HEK293 (cell line): ENCODE measurements around the gene PKP4.
A peak's percentile ranks its signal among the peaks of the same experiment; 100 is the strongest.

Source experiments
- BCL11A ChIP-seq: fragments of 450-650 bp; formaldehyde crosslinking; IDR thresholded peaks from 2 replicates; pipeline ENCODE4 v1.5.1; 2016; ENCODE audit warnings: low read depth, missing biosample characterization, missing genetic modification characterization
- KLF16 ChIP-seq: fragments of 450-650 bp; formaldehyde crosslinking; IDR thresholded peaks from 2 replicates; pipeline ENCODE4 v1.5.1; 2017; ENCODE audit warnings: missing biosample characterization, missing genetic modification characterization
- ZNF121 ChIP-seq: fragments of 450-650 bp; formaldehyde crosslinking; IDR thresholded peaks from 2 replicates; pipeline ENCODE4 v1.5.1; 2016; ENCODE audit warnings: missing biosample characterization, missing genetic modification characterization
- ZNF146 ChIP-seq: fragments of 450-650 bp; formaldehyde crosslinking; IDR thresholded peaks from 2 replicates; pipeline ENCODE4 v1.5.1; 2016; ENCODE audit warnings: missing biosample characterization, missing genetic modification characterization
- ZNF16 ChIP-seq: fragments of 450-650 bp; formaldehyde crosslinking; IDR thresholded peaks from 2 replicates; pipeline ENCODE4 v1.5.1; 2016; ENCODE audit warnings: low read depth, missing biosample characterization, missing genetic modification characterization
- ZNF174 ChIP-seq: fragments of 450-650 bp; formaldehyde crosslinking; IDR thresholded peaks from 2 replicates; pipeline ENCODE4 v1.5.0; 2017; ENCODE audit warnings: missing biosample characterization, mild to moderate bottlenecking, missing genetic modification characterization
- ZNF2 ChIP-seq: fragments of 450-650 bp; formaldehyde crosslinking; IDR thresholded peaks from 2 replicates; pipeline ENCODE4 v1.5.1; 2016; ENCODE audit warnings: missing biosample characterization, missing genetic modification characterization
- ZNF239 ChIP-seq: fragments of 450-650 bp; formaldehyde crosslinking; IDR thresholded peaks from 2 replicates; pipeline ENCODE4 v1.5.1; 2016; ENCODE audit warnings: missing biosample characterization, missing genetic modification characterization
- ZNF266 ChIP-seq: fragments of 450-650 bp; formaldehyde crosslinking; IDR thresholded peaks from 2 replicates; pipeline ENCODE4 v1.5.1; 2016; ENCODE audit warnings: missing biosample characterization, missing genetic modification characterization, low read depth
- ZNF292 ChIP-seq: fragments of 450-650 bp; formaldehyde crosslinking; IDR thresholded peaks from 2 replicates; pipeline ENCODE4 v1.5.1; 2016; ENCODE audit warnings: low read depth, missing biosample characterization, missing genetic modification characterization, borderline replicate concordance
- ZNF404 ChIP-seq: fragments of 450-650 bp; formaldehyde crosslinking; IDR thresholded peaks from 2 replicates; pipeline ENCODE4 v1.5.1; 2017; ENCODE audit warnings: missing biosample characterization, missing genetic modification characterization
- ZNF433 ChIP-seq: fragments of 450-650 bp; formaldehyde crosslinking; IDR thresholded peaks from 2 replicates; pipeline ENCODE4 v1.5.1; 2016; ENCODE audit warnings: missing biosample characterization, missing genetic modification characterization, low read depth
- ZNF544 ChIP-seq: fragments of 450-650 bp; formaldehyde crosslinking; IDR thresholded peaks from 2 replicates; pipeline ENCODE4 v1.5.0; 2017; ENCODE audit warnings: missing biosample characterization, missing genetic modification characterization
- ZNF549 ChIP-seq: fragments of 450-650 bp; IDR thresholded peaks from 2 replicates; pipeline ENCODE4 v1.5.1; 2018; ENCODE audit warnings: missing biosample characterization, missing genetic modification characterization, mild to moderate bottlenecking, inconsistent platforms, moderate library complexity
- ZNF560 ChIP-seq: fragments of 450-650 bp; formaldehyde crosslinking; IDR thresholded peaks from 2 replicates; pipeline ENCODE4 v1.5.1; 2017; ENCODE audit warnings: missing biosample characterization, missing genetic modification characterization, borderline replicate concordance
- ZNF621 ChIP-seq: fragments of 450-650 bp; formaldehyde crosslinking; IDR thresholded peaks from 2 replicates; pipeline ENCODE4 v1.5.1; 2017; ENCODE audit warnings: missing biosample characterization, missing genetic modification characterization
- ZNF623 ChIP-seq: fragments of 450-650 bp; formaldehyde crosslinking; IDR thresholded peaks from 2 replicates; pipeline ENCODE4 v1.5.1; 2016; ENCODE audit warnings: missing biosample characterization, missing genetic modification characterization
- ZNF624 ChIP-seq: fragments of 450-650 bp; formaldehyde crosslinking; IDR thresholded peaks from 2 replicates; pipeline ENCODE4 v1.5.1; 2017; ENCODE audit warnings: missing biosample characterization, missing genetic modification characterization
- ZNF785 ChIP-seq: fragments of 450-650 bp; formaldehyde crosslinking; IDR thresholded peaks from 2 replicates; pipeline ENCODE4 v1.5.1; 2016; ENCODE audit warnings: missing biosample characterization, missing genetic modification characterization
- ZNF792 ChIP-seq: fragments of 450-650 bp; formaldehyde crosslinking; IDR thresholded peaks from 2 replicates; pipeline ENCODE4 v1.5.1; 2016; ENCODE audit warnings: missing biosample characterization, missing genetic modification characterization
- ZNF830 ChIP-seq: fragments of 450-650 bp; IDR thresholded peaks from 2 replicates; pipeline ENCODE4 v1.5.0; 2018; ENCODE audit warnings: missing biosample characterization, missing genetic modification characterization, low read depth, mild to moderate bottlenecking, moderate library complexity
- TF ChIP-seq, protein P1 (sequence below): fragments of 450-650 bp; formaldehyde crosslinking; IDR thresholded peaks from 2 replicates; pipeline ENCODE4 v1.5.1; 2016; ENCODE audit warnings: missing biosample characterization, missing genetic modification characterization
- TF ChIP-seq, protein P2 (sequence below): fragments of 450-650 bp; formaldehyde crosslinking; IDR thresholded peaks from 2 replicates; pipeline ENCODE4 v1.5.0; 2017; ENCODE audit warnings: missing biosample characterization, missing genetic modification characterization, borderline replicate concordance
- TF ChIP-seq, protein P3 (sequence below): fragments of 450-650 bp; formaldehyde crosslinking; IDR thresholded peaks from 2 replicates; pipeline ENCODE4 v1.5.1; 2017; ENCODE audit warnings: missing biosample characterization, missing genetic modification characterization
- TF ChIP-seq, protein P4 (sequence below): fragments of 450-650 bp; formaldehyde crosslinking; IDR thresholded peaks from 2 replicates; pipeline ENCODE4 v1.5.1; 2016; ENCODE audit warnings: missing biosample characterization, missing genetic modification characterization, low read depth
- TF ChIP-seq, protein P5 (sequence below): fragments of 450-650 bp; formaldehyde crosslinking; IDR thresholded peaks from 2 replicates; pipeline ENCODE4 v1.5.1; 2016; ENCODE audit warnings: missing biosample characterization, missing genetic modification characterization
- TF ChIP-seq, protein P6 (sequence below): fragments of 450-650 bp; formaldehyde crosslinking; IDR thresholded peaks from 2 replicates; pipeline ENCODE4 v1.5.1; 2016; ENCODE audit warnings: missing biosample characterization, missing genetic modification characterization

PKP4 gene

DNA sequence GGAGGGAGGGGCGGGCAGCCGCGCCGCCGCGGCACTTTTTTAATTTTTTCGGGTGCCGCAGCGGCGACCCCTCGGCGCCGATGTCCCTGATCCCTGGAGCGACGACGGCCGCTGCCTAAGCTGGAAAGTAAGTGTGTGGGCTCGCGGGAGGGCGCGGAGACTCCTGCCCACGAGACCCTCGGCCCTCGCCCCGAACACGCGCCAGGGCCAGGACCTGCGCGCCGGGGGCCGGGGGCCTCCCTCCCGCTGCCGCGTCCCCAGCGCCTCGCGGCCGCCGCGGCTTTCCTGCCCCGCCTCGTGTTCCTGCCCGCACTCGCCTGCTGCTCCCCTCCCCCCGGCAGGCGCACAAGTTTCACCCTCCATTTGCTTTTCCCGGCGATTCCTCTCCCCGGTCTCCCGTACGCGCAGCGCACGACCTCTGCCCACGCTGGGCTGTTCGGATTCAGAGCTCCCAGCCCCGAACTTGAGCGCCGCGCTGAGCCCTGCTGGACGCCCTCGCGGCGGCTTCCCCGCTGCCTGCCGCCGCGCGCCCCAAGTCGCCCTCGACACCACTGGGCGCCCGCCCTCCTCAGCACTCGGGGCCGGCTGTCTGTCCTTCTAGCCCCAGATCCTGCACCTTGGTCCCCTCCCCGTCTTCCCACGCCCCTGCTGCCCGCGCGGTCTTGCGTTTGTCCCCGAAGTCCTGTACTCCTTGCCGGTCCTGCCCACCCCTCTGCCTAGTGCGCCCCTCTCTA, 507 bp downstream of the PKP4 start (continued):
- TF ChIP-seq, protein P1, sequence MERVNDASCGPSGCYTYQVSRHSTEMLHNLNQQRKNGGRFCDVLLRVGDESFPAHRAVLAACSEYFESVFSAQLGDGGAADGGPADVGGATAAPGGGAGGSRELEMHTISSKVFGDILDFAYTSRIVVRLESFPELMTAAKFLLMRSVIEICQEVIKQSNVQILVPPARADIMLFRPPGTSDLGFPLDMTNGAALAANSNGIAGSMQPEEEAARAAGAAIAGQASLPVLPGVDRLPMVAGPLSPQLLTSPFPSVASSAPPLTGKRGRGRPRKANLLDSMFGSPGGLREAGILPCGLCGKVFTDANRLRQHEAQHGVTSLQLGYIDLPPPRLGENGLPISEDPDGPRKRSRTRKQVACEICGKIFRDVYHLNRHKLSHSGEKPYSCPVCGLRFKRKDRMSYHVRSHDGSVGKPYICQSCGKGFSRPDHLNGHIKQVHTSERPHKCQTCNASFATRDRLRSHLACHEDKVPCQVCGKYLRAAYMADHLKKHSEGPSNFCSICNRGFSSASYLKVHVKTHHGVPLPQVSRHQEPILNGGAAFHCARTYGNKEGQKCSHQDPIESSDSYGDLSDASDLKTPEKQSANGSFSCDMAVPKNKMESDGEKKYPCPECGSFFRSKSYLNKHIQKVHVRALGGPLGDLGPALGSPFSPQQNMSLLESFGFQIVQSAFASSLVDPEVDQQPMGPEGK (tag by site-specific recombination) = peak; percentile 78
- TF ChIP-seq ZNF404 (tag by site-specific recombination) = no peak
- no peak for TF ChIP-seq ZNF830 (tag by site-specific recombination)
- TF ChIP-seq ZNF146 (tag by site-specific recombination) = no peak
- TF ChIP-seq ZNF624 (tag by site-specific recombination) = no peak
- no peak for TF ChIP-seq ZNF792
- TF ChIP-seq ZNF266 (tag by site-specific recombination) = no peak
- TF ChIP-seq KLF16 (tag by site-specific recombination) = no peak; the same call in none of the 2 replicates
- TF ChIP-seq, protein P2, sequence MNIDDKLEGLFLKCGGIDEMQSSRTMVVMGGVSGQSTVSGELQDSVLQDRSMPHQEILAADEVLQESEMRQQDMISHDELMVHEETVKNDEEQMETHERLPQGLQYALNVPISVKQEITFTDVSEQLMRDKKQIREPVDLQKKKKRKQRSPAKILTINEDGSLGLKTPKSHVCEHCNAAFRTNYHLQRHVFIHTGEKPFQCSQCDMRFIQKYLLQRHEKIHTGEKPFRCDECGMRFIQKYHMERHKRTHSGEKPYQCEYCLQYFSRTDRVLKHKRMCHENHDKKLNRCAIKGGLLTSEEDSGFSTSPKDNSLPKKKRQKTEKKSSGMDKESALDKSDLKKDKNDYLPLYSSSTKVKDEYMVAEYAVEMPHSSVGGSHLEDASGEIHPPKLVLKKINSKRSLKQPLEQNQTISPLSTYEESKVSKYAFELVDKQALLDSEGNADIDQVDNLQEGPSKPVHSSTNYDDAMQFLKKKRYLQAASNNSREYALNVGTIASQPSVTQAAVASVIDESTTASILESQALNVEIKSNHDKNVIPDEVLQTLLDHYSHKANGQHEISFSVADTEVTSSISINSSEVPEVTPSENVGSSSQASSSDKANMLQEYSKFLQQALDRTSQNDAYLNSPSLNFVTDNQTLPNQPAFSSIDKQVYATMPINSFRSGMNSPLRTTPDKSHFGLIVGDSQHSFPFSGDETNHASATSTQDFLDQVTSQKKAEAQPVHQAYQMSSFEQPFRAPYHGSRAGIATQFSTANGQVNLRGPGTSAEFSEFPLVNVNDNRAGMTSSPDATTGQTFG (tag by site-specific recombination) = no peak
- TF ChIP-seq ZNF549 = no peak
- TF ChIP-seq ZNF292 (tag by site-specific recombination) = no peak
- TF ChIP-seq ZNF16 (tag by site-specific recombination) = no peak
- no peak for TF ChIP-seq ZNF560 (tag by site-specific recombination)
- no peak for TF ChIP-seq ZNF544
- no peak; the same call in 1 of the 2 replicates for TF ChIP-seq ZNF239 (tag by site-specific recombination)
- TF ChIP-seq ZNF433 (tag by site-specific recombination) = no peak
- TF ChIP-seq ZNF785 (tag by site-specific recombination) = 0 out of 2 replicates have a peak, but pooled peaks have one; percentile 37
- TF ChIP-seq BCL11A = no peak
- TF ChIP-seq ZNF2 (tag by site-specific recombination) = no peak
- TF ChIP-seq, protein P3, sequence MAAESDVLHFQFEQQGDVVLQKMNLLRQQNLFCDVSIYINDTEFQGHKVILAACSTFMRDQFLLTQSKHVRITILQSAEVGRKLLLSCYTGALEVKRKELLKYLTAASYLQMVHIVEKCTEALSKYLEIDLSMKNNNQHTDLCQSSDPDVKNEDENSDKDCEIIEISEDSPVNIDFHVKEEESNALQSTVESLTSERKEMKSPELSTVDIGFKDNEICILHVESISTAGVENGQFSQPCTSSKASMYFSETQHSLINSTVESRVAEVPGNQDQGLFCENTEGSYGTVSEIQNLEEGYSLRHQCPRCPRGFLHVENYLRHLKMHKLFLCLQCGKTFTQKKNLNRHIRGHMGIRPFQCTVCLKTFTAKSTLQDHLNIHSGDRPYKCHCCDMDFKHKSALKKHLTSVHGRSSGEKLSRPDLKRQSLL (tag by site-specific recombination) = no peak
- TF ChIP-seq, protein P4, sequence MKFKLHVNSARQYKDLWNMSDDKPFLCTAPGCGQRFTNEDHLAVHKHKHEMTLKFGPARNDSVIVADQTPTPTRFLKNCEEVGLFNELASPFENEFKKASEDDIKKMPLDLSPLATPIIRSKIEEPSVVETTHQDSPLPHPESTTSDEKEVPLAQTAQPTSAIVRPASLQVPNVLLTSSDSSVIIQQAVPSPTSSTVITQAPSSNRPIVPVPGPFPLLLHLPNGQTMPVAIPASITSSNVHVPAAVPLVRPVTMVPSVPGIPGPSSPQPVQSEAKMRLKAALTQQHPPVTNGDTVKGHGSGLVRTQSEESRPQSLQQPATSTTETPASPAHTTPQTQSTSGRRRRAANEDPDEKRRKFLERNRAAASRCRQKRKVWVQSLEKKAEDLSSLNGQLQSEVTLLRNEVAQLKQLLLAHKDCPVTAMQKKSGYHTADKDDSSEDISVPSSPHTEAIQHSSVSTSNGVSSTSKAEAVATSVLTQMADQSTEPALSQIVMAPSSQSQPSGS (tag by site-specific recombination) = no peak
- TF ChIP-seq ZNF621 = no peak
- TF ChIP-seq ZNF623 (tag by site-specific recombination) = no peak
- TF ChIP-seq, protein P5, sequence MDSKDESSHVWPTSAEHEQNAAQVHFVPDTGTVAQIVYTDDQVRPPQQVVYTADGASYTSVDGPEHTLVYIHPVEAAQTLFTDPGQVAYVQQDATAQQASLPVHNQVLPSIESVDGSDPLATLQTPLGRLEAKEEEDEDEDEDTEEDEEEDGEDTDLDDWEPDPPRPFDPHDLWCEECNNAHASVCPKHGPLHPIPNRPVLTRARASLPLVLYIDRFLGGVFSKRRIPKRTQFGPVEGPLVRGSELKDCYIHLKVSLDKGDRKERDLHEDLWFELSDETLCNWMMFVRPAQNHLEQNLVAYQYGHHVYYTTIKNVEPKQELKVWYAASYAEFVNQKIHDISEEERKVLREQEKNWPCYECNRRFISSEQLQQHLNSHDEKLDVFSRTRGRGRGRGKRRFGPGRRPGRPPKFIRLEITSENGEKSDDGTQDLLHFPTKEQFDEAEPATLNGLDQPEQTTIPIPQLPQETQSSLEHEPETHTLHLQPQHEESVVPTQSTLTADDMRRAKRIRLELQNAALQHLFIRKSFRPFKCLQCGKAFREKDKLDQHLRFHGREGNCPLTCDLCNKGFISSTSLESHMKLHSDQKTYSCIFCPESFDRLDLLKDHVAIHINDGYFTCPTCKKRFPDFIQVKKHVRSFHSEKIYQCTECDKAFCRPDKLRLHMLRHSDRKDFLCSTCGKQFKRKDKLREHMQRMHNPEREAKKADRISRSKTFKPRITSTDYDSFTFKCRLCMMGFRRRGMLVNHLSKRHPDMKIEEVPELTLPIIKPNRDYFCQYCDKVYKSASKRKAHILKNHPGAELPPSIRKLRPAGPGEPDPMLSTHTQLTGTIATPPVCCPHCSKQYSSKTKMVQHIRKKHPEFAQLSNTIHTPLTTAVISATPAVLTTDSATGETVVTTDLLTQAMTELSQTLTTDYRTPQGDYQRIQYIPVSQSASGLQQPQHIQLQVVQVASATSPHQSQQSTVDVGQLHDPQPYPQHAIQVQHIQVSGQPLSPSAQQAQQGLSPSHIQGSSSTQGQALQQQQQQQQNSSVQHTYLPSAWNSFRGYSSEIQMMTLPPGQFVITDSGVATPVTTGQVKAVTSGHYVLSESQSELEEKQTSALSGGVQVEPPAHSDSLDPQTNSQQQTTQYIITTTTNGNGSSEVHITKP (tag by site-specific recombination) = peak; percentile 44; the same call in 1 of the 2 replicates
- no peak for TF ChIP-seq ZNF174 (tag by site-specific recombination)
- TF ChIP-seq, protein P6, sequence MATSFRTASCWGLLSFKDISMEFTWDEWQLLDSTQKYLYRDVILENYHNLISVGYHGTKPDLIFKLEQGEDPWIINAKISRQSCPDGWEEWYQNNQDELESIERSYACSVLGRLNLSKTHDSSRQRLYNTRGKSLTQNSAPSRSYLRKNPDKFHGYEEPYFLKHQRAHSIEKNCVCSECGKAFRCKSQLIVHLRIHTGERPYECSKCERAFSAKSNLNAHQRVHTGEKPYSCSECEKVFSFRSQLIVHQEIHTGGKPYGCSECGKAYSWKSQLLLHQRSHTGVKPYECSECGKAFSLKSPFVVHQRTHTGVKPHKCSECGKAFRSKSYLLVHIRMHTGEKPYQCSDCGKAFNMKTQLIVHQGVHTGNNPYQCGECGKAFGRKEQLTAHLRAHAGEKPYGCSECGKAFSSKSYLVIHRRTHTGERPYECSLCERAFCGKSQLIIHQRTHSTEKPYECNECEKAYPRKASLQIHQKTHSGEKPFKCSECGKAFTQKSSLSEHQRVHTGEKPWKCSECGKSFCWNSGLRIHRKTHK (tag by site-specific recombination) = no peak
- TF ChIP-seq ZNF121 (tag by site-specific recombination) = no peak
